GM18519 (cell line): ENCODE results near the gene BEX3.
A peak's percentile ranks its signal among the peaks of the same experiment; 100 is the strongest.
"Not testable (repeated sequence)": the region's sequence is repeated elsewhere in the genome, so short reads cannot be mapped to it uniquely, and the experiment has no call there.

ENCODE experiments used
- ATAC-seq: cut with Tn5 transposase; IDR thresholded peaks from one replicate; pipeline ENCODE4 v1.9.1; 2021; ENCODE audit warnings: mild to moderate bottlenecking, moderate library complexity; ENCODE audit not compliant: unreplicated experiment, low FRiP score

Gene BEX3

GRCh38 chrX:103376118-103376978 is at the start of gene BEX3:
Gene BEX3 (plus strand): TSS chrX:103376538. CDS start chrX:103377522, 984 bp downstream.
- ATAC-seq, result no peak

GRCh38 chrX:103329991-103330390 is 46.3 kb upstream of the BEX3 start, which contains the start of gene TCEAL7:
Gene TCEAL7 (plus strand): TSS chrX:103330239. CDS start chrX:103331404, 1,165 bp downstream.
- ATAC-seq, result no peak

- ATAC-seq, result no peak
These were observed 45.6 kb upstream of the BEX3 start for GRCh38 chrX:103330681-103331288.

GRCh38 chrX:103338663-103339062 is 37.7 kb upstream of the BEX3 start:
- ATAC-seq, result no peak

GRCh38 chrX:103343105-103343504 is 33.2 kb upstream of the BEX3 start:
- ATAC-seq, result peak; percentile 65

DNA sequence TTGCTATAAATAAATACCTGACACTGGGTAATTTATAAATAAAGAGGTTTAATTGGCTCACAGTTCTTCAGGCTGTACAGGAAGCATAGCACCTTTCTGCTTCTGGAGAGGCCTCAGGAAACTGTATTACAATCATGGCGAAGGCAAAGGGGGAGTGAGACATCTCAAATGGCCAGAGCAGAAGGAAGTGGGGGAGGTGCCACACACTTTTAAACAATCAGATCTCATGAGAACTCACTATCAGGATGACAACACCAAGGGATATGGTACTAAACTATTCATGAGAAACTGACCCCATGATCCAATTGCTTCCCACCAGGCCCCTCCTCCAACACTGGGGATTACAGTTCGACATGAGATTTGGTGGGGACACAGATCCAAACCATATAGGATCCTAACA is 31.7 kb upstream of the BEX3 start:
- ATAC-seq, result no peak

DNA sequence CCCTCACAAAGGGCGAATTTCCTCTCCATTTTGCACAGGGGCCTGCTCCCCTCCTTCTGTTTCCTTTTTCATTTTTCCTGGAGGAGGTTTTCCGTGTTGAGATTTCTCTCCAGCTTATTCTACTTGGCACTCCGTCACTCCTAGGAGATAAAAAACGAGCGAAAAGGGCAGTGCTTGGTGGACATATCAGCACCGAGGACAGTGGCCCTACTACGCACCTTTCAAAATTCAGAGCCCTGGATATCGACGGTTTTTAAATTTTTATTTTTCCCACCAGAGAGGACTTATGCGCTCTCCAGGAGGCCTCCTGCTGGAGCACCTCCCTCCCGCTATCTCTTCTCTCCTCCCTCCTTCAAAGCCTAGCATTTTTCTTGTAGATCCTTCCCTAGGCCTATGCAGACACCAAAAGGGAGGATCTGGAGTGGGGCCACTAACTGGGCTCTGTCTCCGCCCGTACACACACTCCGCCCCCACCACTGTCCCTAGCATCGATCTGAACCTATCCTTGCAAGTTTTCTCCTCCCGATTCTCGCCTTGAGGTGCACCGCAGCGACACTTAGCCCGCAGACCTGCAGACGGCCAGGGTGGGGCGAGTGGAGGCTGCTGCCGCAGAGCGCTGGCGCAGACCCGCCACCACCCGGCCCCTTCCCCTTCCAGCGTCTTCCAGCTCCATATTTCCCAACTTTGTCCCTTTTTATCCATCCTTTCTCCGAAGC is 28.5 kb upstream of the BEX3 start:
- no peak for ATAC-seq

GRCh38 chrX:103356130-103356798 is 20.1 kb upstream of the BEX3 start, which contains the start of gene TCEAL9:
Gene TCEAL9 (plus strand): TSS chrX:103356506. CDS start chrX:103357685, 1,179 bp downstream.
- no peak for ATAC-seq

DNA sequence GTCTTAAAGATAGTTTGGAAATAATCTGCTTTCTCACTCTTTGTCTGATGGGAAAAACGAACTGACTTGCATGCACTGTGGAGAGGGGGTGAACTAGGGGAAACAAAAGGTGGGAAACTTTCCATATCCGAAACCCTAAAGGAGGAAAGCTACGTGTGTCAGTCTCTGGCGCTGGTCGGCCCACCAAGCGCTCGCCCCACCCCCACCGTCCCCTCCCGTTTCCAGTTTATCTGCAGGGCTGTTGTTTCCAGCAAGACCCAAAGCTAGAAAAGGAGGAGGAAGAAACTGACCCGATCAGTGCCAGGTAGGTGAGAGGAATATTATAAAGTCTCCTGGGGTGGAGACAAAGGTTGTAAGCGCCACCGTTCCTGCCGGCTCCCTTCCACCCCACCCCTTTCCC is 19.5 kb upstream of the BEX3 start:
- ATAC-seq, result no peak

DNA sequence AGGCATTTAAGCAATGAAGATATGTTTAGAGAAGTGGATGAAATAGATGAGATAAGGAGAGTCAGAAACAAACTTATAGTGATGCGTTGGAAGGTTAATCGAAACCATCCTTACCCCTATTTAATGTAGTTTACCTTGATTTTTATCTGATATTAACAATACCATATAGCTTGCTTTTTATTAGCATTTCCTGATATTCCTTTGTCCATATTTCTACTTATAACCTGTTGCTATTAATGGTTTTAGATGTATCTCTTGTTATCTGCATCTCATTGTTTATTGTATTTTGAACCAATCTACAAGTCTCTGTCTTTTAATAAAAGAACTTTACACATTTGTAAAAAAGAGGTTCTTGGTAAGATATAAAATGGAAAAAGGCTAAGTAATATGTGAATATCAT is 18.5 kb upstream of the BEX3 start:
- no peak for ATAC-seq

- ATAC-seq, result not testable (repeated sequence)
These were observed 16.7 kb upstream of the BEX3 start for GRCh38 chrX:103359605-103360004.

DNA sequence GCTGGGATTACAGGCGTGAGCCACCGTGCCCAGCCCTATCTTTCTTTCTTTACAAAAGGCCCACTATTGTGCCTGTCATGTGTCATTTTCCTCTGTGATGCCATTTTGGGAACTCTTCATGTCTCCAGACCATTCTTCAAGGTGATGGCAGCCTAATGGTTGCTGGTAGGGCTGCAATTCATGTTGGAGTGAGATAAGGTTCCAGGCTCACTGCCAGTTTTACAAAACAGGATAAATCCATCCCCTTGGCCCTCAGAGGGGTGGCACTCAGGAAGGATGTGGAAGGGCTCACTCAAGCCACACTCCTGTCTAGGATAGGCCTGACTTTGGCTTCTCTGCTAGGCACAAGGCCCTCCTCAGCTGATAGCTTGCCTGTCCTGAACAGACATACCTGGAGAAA is 16.2 kb upstream of the BEX3 start:
- ATAC-seq, result no peak

- no peak for ATAC-seq
These were observed 15.4 kb upstream of the BEX3 start for GRCh38 chrX:103360916-103361315.

- no peak for ATAC-seq
These were observed 14.5 kb upstream of the BEX3 start for GRCh38 chrX:103361798-103362197.

DNA sequence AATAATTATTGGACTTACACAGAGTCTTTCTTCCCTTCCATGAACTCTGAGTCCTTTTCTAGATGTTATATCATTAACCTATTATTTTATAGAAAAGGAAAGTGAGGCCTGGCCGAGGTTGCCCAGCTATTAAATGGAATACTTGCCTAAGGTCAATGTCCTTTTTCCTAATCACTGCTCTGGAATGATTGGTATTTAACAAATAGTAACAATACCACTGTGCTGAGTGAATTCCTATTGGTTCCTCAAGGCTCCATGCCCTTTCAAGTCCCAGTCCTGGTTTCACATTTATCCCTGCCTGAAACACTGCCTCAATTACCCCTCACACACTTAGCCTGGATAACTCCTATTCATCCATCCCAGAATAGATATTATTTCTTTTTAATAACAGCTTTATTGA is 13.9 kb upstream of the BEX3 start:
- ATAC-seq, result no peak

GRCh38 chrX:103363046-103363445 is 13.3 kb upstream of the BEX3 start:
- no peak for ATAC-seq

DNA sequence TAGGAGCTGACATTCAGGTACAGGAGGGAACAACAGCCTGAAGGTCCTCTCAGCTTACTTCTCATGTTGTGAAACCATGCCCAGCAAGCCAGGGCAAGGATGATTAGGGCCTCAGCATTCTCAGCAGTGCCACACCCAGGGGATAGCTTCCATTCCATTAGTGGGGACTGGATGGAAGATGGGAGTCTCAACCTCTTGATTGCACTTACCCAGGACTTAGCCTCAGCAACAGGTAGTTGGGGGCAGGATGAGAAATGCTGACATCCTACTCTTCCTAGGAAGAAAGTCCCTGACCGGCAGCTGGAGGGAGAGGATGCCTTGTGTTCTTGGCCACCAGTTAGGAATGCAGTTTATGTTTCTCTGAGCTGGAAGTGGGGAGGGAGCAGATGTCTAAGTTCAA is 8.8 kb upstream of the BEX3 start:
- ATAC-seq, result no peak

DNA sequence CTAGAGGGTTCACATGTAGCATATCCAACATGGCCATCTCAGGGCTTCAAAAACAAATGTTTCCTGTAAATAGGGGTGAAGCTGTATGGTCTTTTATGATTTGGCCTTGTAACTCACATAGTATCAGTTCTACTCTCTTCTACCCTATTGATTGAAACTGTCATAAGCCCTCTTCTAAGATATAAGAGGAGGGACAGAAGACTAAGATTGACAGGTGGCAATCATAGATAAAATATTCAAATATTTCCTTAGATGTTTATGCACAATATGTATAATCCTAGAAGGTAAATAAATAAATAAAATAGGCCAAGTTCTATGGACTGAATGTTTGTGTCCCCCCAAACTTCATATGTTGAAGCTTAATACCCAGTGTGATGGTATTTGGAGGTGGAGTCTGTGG is 6.9 kb upstream of the BEX3 start:
- no peak for ATAC-seq

DNA sequence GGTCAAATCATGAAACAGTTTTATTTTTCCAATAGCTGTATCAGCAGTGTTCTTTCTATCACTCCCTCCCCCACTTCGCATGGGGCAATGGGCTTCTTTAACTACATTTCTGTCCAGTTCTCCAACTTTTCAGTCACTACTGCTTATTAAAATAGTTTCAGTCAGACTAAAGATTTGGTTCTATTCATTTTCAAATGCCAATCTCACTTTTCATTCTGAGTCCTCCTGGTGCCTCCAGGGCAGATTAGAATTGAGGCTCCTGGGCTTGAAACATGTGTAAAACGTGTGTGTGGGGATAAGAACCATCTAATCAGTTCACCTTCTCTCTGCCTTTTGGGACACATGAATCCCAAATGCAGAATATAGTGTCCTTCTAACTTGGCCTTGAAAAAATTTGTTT is 3.5 kb upstream of the BEX3 start:
- no peak for ATAC-seq

GRCh38 chrX:103373581-103373980 is 2.8 kb upstream of the BEX3 start:
- ATAC-seq, result no peak

GRCh38 chrX:103376979-103377324 is 614 bp downstream of the BEX3 start:
- ATAC-seq, result no peak
